ENCODE data around the gene SPATS2L.

SPATS2L gene

DNA sequence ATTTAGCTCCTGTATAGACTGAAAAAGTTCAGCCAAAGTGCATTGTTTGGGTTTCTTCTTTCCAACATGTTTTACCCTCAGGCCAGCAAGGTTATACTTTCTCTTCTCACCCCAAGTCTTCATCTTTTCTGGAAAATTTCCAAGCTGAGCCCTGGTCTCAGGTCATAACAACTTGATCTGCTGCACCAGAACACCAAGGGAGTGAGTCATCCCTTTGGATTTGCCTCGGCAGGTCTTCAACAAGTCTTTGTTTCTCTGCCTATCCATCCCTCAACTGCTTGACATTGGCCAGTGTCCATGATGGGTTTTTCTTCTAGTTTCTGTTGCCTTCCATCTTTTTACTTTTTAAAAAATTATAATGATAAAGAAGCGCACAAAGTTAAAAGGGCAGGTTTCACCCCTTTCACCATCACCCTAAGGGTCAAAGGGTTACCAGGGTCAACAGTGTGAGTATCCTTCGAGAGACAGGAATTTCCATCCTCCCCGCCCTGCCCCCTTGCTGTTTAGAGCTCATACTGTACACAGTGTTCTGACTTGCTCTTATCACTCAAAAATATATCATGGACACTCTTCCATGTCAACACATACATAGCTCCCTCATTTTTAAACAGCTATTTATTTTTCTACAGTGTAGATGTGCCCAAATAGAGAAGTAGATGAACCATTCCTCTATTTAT lies 5.7 kb upstream of the SPATS2L start:
- DNase-seq (ENCODE audit: low read depth, low spot score), result no peak
- ChIA-PET CTCF (interaction anchor here (1.0 to 2.2 kb wide), 5 partner anchors 181 to 321 kb away, joined by 3 to 10 read pairs (median 3); no protein-coding TSS in a partner anchor), POLR2A (no interaction called here)
- TF ChIP-seq CTCF (IDR thresholded peaks at IDR 0.05; ENCODE audit: insufficient read depth, low read length, missing control alignments), result no peak
- no peak overlapping the region for H3K4me3 ChIP-seq (ENCODE audit: low read depth, low read length)

DNA sequence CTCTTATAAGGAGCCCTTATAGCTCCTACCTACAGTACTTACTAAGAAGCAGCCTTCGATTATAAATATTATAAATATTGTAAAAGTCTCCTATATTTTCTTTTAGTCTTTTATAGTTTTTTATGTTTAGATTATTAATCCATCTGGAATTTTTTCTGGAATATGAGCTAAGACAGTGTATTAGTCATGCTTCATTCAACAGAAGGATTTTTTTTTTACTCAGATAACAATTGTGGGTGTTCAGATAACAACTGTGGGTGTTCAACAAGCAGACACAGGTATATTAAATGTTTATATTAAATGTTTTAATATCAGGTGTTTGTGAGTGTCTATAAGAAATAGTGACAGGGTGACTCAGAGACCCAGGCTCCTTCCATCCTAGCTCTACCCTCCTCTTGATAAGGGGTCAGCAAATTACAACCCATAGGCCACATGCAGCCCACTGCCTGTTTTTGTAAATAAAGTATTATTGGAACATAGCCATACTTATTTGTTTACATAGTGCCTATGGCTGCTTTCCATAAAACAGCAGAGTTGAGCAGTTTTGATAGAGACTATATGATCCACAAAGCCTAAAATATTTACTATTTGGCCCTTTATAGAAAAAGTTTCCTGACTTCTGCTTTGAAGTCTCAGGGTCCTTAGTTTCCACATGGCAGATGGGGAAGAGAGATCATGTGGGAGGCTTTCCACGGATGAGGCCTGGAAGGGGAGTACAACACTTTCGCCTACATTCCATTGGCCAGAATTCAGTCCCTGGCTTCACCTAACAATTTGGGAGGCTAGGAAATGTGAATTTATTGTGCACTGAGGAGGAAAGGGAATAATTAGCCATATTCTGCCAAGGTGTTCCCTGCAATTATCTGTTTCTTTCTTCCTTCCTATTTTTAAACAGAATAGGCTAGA lies 4.3 kb upstream of the SPATS2L start:
- POLR2A ChIA-PET, result no interaction called here
- TF ChIP-seq CTCF (IDR thresholded peaks at IDR 0.05; ENCODE audit: insufficient read depth, low read length, missing control alignments), result no peak

DNA sequence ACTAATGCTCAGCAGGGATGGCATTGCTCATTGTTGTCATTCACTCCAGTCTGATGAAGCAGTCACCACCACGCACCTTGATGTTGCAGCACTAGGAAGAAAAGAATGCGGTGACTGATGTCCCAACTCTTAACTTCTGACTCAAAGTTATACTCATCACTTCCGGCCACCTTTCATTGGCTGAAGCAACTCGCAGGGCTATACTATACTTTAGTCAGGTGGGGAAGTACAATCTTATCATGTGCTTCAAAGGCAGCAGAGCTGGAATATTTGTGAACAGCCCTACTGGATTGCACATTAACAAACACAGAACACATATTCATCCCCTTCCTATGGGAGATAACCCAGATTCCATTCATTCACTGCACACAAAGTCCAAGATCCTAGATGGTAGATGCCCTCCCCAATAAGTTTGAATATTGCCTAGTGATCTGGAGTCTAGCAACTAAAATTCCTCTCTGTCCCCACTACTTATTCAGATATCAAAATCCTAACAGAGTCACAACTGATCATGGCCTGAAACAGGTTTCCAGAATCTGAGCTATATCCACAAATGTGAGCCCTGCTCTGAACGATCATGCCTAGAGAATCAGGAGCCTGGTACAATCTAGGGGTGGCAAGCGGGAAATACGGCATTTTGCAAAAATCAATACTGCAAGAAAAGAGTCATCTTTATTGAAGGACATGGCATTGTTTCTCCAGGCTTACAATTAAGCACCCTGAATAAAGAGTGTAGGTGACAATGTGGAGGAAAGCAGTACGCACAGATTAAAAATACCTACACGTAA lies 3.4 kb upstream of the SPATS2L start:
- TF ChIP-seq CTCF (IDR thresholded peaks at IDR 0.05; ENCODE audit: insufficient read depth, low read length, missing control alignments), result no peak
- no peak for DNase-seq (ENCODE audit: low read depth, low spot score)
- H3K4me3 ChIP-seq (ENCODE audit: low read depth, low read length), result no peak overlapping the region
- ChIA-PET CTCF (interaction anchor here (2.8 kb wide), 1 partner anchor 318 kb away, joined by 17 read pairs; no protein-coding TSS in a partner anchor), POLR2A (no interaction called here)

More for the DNA sequence above, 4.3 kb upstream of the SPATS2L start:
- no peak for DNase-seq (ENCODE audit: low read depth, low spot score)
- CTCF ChIA-PET, result interaction anchor here (1.1 to 2.2 kb wide), 4 partner anchors 179 to 322 kb away, joined by 3 to 10 read pairs (median 3); no protein-coding TSS in a partner anchor
- no peak overlapping the region for H3K4me3 ChIP-seq (ENCODE audit: low read depth, low read length)

GRCh38 chr2:200305797-200306195 lies 697 bp upstream of the SPATS2L start:
- no peak for DNase-seq (ENCODE audit: low read depth, low spot score)
- POLR2A ChIA-PET, result interaction anchor here (1.0 to 1.3 kb wide), 3 partner anchors 58 to 157 kb away, joined by 3 to 4 read pairs (median 3); no protein-coding TSS in a partner anchor
- peak overlapping the region; percentile 77 for H3K4me3 ChIP-seq (ENCODE audit: low read depth, low read length)

More at GRCh38 chr2:200305797-200306195, 697 bp upstream of the SPATS2L start:
- CTCF ChIA-PET, result interaction anchor here (1.0 to 3.3 kb wide), 10 partner anchors 14 to 326 kb away, joined by 3 to 22 read pairs (median 3); no protein-coding TSS in a partner anchor
- no peak for TF ChIP-seq CTCF (IDR thresholded peaks at IDR 0.05; ENCODE audit: insufficient read depth, low read length, missing control alignments)
